HG03558 (cell line): ENCODE results near the gene IL4.

Source experiments
- ATAC-seq: cut with Tn5 transposase; IDR thresholded peaks from one replicate; pipeline ENCODE4 v1.9.1; 2021; ENCODE audit warnings: moderate number of reproducible peaks; ENCODE audit not compliant: unreplicated experiment; ENCODE audit errors: extremely low read depth

IL4 gene

GRCh38 chr5:132669966-132670882 is 3.6 kb upstream of the IL4 start:
- no peak for ATAC-seq

- no peak for ATAC-seq
Observed at GRCh38 chr5:132671000-132671399, 2.8 kb upstream of the IL4 start.

GRCh38 chr5:132673488-132673887 is 301 bp upstream of the IL4 start:
- no peak for ATAC-seq

- peak; percentile 58 for ATAC-seq
Observed at GRCh38 chr5:132674671-132675506, 1.1 kb downstream of the IL4 start.

- no peak for ATAC-seq
Observed at GRCh38 chr5:132675936-132676689, 2.3 kb downstream of the IL4 start.

GRCh38 chr5:132677191-132677590 is 3.4 kb downstream of the IL4 start:
- ATAC-seq: no peak

- ATAC-seq: no peak
Observed at GRCh38 chr5:132677682-132678400, 4.1 kb downstream of the IL4 start.

GRCh38 chr5:132678735-132679134 is 4.9 kb downstream of the IL4 start:
- ATAC-seq: no peak

GRCh38 chr5:132679166-132679565 is 5.4 kb downstream of the IL4 start:
- no peak for ATAC-seq

- no peak for ATAC-seq
Observed at GRCh38 chr5:132679717-132680380, 6.1 kb downstream of the IL4 start.

- no peak for ATAC-seq
Observed at GRCh38 chr5:132680780-132681475, 7.1 kb downstream of the IL4 start.

GRCh38 chr5:132681476-132681831 is 7.7 kb downstream of the IL4 start:
- ATAC-seq: no peak

GRCh38 chr5:132681983-132682382 is 8.2 kb downstream of the IL4 start:
- ATAC-seq: no peak

GRCh38 chr5:132684491-132684890 is 10.7 kb downstream of the IL4 start:
- no peak for ATAC-seq

- ATAC-seq: no peak
Observed at GRCh38 chr5:132684922-132685720, 11.3 kb downstream of the IL4 start.

- no peak for ATAC-seq
Observed at GRCh38 chr5:132686193-132686592, 12.4 kb downstream of the IL4 start.

GRCh38 chr5:132687995-132688394 is 14.2 kb downstream of the IL4 start:
- no peak for ATAC-seq
